ENCODE results near the gene WDR44. TPM values are rescaled to one million over a fixed set of nuclear protein-coding genes. Genes with fewer than 3 reads are reported as not detected.
"Not testable (repeated sequence)": the region's sequence is repeated elsewhere in the genome, so short reads cannot be mapped to it uniquely, and the experiment has no call there.

Gene WDR44
- total RNA-seq (2014; rRNA removed) = 12.4 and 15.6 TPM in 2 replicates
- 4.3 TPM for polyA plus RNA-seq (2012)

GRCh38 chrX:118345464-118346257 is at the start of gene WDR44:
Gene WDR44, plus strand, starts transcription at chrX:118346106. Its CDS starts 398 bp downstream, at chrX:118346504.
- DNase-seq (ENCODE audit: low read depth) = peak; percentile 92

- not testable (repeated sequence) for DNase-seq (ENCODE audit: low read depth)
Measured at GRCh38 chrX:118305827-118306226, 40.1 kb upstream of the WDR44 start.

- DNase-seq (ENCODE audit: low read depth) = no peak
Measured at GRCh38 chrX:118315529-118315928, 30.4 kb upstream of the WDR44 start.

- DNase-seq (ENCODE audit: low read depth) = no peak
Measured at GRCh38 chrX:118324588-118324987, 21.3 kb upstream of the WDR44 start.

- no peak for DNase-seq (ENCODE audit: low read depth)
Measured at GRCh38 chrX:118325453-118325852, 20.5 kb upstream of the WDR44 start.

GRCh38 chrX:118329175-118329574 is 16.7 kb upstream of the WDR44 start:
- DNase-seq (ENCODE audit: low read depth) = no peak

GRCh38 chrX:118337687-118338086 is 8.2 kb upstream of the WDR44 start:
- no peak for DNase-seq (ENCODE audit: low read depth)

- no peak for DNase-seq (ENCODE audit: low read depth)
Measured at GRCh38 chrX:118338930-118339329, 7.0 kb upstream of the WDR44 start.

GRCh38 chrX:118345045-118345463 is 852 bp upstream of the WDR44 start:
- no peak for DNase-seq (ENCODE audit: low read depth)

GRCh38 chrX:118346258-118347094 is 570 bp downstream of the WDR44 start:
- DNase-seq (ENCODE audit: low read depth) = peak; percentile 10

GRCh38 chrX:118347131-118347530 is 1.2 kb downstream of the WDR44 start:
- peak; percentile 49 for DNase-seq (ENCODE audit: low read depth)

GRCh38 chrX:118347736-118348135 is 1.8 kb downstream of the WDR44 start:
- DNase-seq (ENCODE audit: low read depth) = no peak

GRCh38 chrX:118348186-118348810 is 2.4 kb downstream of the WDR44 start:
- no peak for DNase-seq (ENCODE audit: low read depth)

- no peak for DNase-seq (ENCODE audit: low read depth)
Measured at GRCh38 chrX:118349188-118349587, 3.3 kb downstream of the WDR44 start.

- peak; percentile 38 for DNase-seq (ENCODE audit: low read depth)
Measured at GRCh38 chrX:118350221-118350620, 4.3 kb downstream of the WDR44 start.

- DNase-seq (ENCODE audit: low read depth) = no peak
Measured at GRCh38 chrX:118350706-118351105, 4.8 kb downstream of the WDR44 start.

- DNase-seq (ENCODE audit: low read depth) = no peak
Measured at GRCh38 chrX:118352566-118352965, 6.7 kb downstream of the WDR44 start.

- DNase-seq (ENCODE audit: low read depth) = no peak
Measured at GRCh38 chrX:118353081-118353850, 7.4 kb downstream of the WDR44 start.

GRCh38 chrX:118355225-118355920 is 9.5 kb downstream of the WDR44 start:
- no peak for DNase-seq (ENCODE audit: low read depth)

- DNase-seq (ENCODE audit: low read depth) = no peak
Measured at GRCh38 chrX:118356154-118356701, 10.3 kb downstream of the WDR44 start.
